Measurements from ENCODE around the gene TAF11L11.
"Not testable (repeated sequence)": the region's sequence is repeated elsewhere in the genome, so short reads cannot be mapped to it uniquely, and the experiment has no call there.

The TAF11L11 gene

GRCh38 chr5:17603880-17604279, at the start of gene TAF11L11:
TSS of gene TAF11L11 (plus strand) at chr5:17604183.
- not testable (repeated sequence) for DNase-seq

- DNase-seq = not testable (repeated sequence)
Measured at GRCh38 chr5:17585658-17586057, 18.3 kb upstream of the TAF11L11 start, which contains the start of gene TAF11L7. TSS of gene TAF11L7 (minus strand) at chr5:17585758.

DNA sequence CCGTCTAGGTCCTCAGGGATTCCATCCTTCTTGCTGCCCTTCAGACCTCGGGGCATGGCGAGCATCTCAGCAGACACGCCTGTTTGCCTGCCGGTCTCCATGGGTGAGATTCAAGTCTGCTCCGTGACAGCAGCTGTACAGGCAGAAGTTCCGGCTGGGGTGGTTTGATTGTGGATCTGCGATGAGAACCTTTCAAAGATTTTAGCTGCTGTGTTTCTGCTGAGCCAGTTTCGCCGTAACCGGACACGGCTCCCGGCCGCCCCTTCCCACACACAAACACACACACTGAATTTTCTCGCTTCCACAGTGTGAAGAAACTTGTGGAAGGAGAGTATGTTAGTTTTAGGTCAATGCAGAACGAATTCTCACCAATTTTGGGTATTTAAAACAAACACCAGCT, 13.1 kb upstream of the TAF11L11 start, which contains the start of gene TAF11L8:
TAF11L8 (minus strand) TSS at position 101 of the 400 bp plus-strand sequence.
- not testable (repeated sequence) for DNase-seq

DNA sequence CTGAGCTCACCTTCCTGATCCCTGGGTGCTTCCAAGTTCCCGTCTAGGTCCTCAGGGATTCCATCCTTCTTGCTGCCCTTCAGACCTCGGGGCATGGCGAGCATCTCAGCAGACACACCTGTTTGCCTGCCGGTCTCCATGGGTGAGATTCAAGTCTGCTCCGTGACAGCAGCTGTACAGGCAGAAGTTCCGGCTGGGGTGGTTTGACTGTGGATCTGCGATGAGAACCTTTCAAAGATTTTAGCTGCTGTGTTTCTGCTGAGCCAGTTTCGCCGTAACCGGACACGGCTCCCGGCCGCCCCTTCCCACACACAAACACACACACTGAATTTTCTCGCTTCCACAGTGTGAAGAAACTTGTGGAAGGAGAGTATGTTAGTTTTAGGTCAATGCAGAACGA, 9.7 kb upstream of the TAF11L11 start, which contains the start of gene TAF11L9:
TAF11L9 (minus strand) TSS at position 140 of the 400 bp plus-strand sequence.
- DNase-seq = not testable (repeated sequence)

DNA sequence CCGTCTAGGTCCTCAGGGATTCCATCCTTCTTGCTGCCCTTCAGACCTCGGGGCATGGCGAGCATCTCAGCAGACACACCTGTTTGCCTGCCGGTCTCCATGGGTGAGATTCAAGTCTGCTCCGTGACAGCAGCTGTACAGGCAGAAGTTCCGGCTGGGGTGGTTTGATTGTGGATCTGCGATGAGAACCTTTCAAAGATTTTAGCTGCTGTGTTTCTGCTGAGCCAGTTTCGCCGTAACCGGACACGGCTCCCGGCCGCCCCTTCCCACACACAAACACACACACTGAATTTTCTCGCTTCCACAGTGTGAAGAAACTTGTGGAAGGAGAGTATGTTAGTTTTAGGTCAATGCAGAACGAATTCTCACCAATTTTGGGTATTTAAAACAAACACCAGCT, 6.3 kb upstream of the TAF11L11 start, which contains the start of gene TAF11L10:
TAF11L10 (minus strand) TSS at position 101 of the 400 bp plus-strand sequence.
- not testable (repeated sequence) for DNase-seq

DNA sequence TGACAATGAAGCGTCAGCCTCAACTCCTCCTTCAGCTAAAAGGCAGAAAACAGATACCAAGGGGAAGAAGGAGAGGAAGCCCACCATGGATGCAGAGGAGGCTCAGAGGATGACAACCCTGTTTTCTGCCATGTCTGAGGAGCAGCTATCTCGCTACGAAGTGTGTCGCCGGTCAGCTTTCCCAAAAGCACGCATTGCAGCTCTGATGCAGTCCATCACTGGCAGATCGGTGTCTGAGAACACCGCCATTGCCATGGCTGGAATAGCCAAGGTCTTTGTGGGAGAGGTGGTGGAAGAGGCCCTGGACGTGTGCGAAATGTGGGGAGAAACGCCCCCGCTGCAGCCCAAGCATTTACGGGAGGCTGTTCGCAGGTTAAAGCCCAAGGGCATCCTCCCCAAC, 968 bp downstream of the TAF11L11 start:
- DNase-seq = no peak

- DNase-seq = not testable (repeated sequence)
Measured at GRCh38 chr5:17607461-17607860, 3.5 kb downstream of the TAF11L11 start.

- not testable (repeated sequence) for DNase-seq
Measured at GRCh38 chr5:17610092-17610491, 6.1 kb downstream of the TAF11L11 start, which contains the start of gene TAF11L12. TSS of gene TAF11L12 (plus strand) at chr5:17610392.

- no peak for DNase-seq
Measured at GRCh38 chr5:17614872-17615605, 11.1 kb downstream of the TAF11L11 start.

DNA sequence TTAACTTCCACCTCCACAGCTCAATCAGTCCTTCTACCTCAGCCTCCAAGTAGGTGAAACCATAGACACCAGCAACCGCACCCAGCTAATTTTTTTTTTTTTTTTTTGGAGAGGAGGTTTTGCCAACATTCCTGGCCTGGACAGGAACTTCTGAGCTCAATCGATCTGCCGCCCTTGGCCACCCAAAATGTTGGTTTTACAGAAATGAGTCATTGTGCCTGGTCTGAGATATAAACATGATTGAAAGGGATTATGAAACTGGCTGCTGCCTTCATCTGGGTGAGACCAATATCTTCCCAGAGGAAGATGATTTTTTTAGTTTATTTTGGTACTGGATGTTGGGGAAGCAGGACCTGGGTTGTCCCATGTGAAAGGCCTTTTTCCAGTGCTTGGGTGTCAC, 15.4 kb downstream of the TAF11L11 start:
- no peak for DNase-seq

GRCh38 chr5:17620627-17621026, 16.6 kb downstream of the TAF11L11 start:
- no peak for DNase-seq

- DNase-seq = no peak
Measured at GRCh38 chr5:17625686-17626085, 21.7 kb downstream of the TAF11L11 start.

GRCh38 chr5:17631788-17632187, 27.8 kb downstream of the TAF11L11 start, which contains the start of gene TAF11L13:
TSS of gene TAF11L13 (plus strand) at chr5:17632088.
- not testable (repeated sequence) for DNase-seq

DNA sequence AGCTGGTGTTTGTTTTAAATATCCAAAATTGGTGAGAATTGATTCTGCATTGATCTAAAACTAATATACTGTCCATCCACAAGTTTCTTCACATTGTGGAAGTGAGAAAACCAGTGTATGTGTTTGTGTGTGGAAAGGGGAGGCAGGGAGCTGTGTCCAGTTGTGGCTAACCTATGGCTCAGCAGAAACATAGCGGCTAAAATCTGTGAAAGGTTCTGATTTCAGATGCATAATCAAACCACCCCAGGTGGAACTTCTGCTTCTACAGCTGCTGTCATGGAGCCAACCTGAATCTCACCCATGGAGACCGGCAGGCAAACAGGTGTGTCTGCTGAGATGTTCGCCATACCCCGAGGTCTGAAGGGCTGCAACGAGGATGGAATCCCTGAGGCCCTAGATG, 30.2 kb downstream of the TAF11L11 start, which contains the start of gene TAF11L14:
TAF11L14 (plus strand) TSS at position 301 of the 400 bp plus-strand sequence.
- no peak for DNase-seq

GRCh38 chr5:17649232-17649631, 45.2 kb downstream of the TAF11L11 start:
- DNase-seq = not testable (repeated sequence)

DNA sequence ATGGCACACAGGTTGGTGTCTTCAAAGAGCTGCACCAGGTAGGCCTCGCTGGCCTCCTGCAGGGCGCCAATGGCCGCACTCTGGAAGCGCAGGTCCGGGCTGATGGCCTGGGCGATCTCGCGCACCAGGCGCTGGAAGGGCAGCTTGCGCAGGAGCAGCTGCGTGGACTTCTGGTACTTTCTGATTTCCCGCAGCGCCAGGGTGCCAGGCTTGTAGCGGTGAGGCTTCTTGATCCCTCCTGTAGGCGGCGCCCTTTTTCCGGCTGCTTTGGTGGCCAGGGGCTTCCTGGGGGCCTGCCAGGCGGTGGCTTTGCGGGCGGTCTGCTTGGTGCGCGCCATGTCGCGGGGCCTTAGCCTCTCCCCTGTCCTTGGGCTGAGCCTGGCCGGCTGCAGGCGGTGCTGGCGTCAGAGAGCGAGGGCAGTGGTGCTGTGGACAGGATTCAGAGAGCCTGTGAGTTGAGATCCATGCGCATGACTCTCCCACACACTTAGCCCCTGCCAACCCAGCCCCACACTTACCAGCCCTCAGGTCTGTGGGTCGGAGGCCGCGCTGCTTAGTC, 51.3 kb downstream of the TAF11L11 start:
- DNase-seq = not testable (repeated sequence)

Data from NCI-H187 (cell line).